Right lobe of liver (tissue), 4 donors: ENCODE measurements around the gene CCDC39.

Experiments used
- CTCF ChIP-seq, 4 donors: fragments of 200-600 bp in 3 of 4; fragments of 450-650 bp in 1 of 4; IDR thresholded peaks; one replicate each; pipeline versions ENCODE4 v1.5.1 to v1.8.0; 2016 to 2022; ENCODE audit warnings: antibody characterized with exemption in 4 of 4, mild to moderate bottlenecking in 2 of 4
- POLR2A ChIP-seq: fragments of 450-650 bp; IDR thresholded peaks from one replicate; pipeline ENCODE4 v1.6.1; 2017; ENCODE audit warnings: antibody characterized with exemption, mild to moderate bottlenecking
- donor health status: DM: no; HTN: no; CAD: no.
- donor health status: DM: no; HTN: no; CAD: no.
- donor health status: DM: no; HTN: yes; CAD: no.

DNA sequence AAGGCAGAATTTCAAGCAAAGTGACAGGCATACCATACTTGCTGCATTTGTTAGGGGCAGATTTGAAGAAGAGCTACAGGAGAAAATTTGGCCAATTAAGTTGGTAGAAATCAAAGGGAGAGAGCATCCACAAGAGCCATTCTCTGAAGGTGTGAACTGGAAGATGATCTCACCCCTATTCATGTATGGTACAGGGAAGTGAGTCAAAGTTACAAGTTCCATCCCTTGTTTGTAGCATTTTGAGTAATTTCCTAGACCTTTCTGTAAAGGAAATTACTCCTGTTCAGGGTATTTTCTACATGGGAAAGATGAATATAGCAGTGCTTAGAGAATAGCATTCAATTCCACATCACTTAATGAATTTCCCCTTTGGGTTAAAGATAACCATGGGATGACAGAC, 48.9 kb downstream of the CCDC39 start:
- TF ChIP-seq CTCF (IDR thresholded peaks at IDR 0.05) (no peak), POLR2A (no peak)
